ENCODE measurements around the gene NOS1AP.

GRCh38 chr1:162182090-162182489, 112.6 kb downstream of the NOS1AP start:
- TF ChIP-seq CTCF (conservative IDR thresholded peaks at IDR 0.05) (no peak), ZFX (IDR thresholded peaks at IDR 0.05) (no peak)

Data from C4-2B (cell line).